ENCODE data around the gene SHB. TPM values are rescaled to one million over a fixed set of nuclear protein-coding genes. Genes with fewer than 3 reads are reported as not detected.

SHB gene
- total RNA-seq: 20.9 TPM

DNA sequence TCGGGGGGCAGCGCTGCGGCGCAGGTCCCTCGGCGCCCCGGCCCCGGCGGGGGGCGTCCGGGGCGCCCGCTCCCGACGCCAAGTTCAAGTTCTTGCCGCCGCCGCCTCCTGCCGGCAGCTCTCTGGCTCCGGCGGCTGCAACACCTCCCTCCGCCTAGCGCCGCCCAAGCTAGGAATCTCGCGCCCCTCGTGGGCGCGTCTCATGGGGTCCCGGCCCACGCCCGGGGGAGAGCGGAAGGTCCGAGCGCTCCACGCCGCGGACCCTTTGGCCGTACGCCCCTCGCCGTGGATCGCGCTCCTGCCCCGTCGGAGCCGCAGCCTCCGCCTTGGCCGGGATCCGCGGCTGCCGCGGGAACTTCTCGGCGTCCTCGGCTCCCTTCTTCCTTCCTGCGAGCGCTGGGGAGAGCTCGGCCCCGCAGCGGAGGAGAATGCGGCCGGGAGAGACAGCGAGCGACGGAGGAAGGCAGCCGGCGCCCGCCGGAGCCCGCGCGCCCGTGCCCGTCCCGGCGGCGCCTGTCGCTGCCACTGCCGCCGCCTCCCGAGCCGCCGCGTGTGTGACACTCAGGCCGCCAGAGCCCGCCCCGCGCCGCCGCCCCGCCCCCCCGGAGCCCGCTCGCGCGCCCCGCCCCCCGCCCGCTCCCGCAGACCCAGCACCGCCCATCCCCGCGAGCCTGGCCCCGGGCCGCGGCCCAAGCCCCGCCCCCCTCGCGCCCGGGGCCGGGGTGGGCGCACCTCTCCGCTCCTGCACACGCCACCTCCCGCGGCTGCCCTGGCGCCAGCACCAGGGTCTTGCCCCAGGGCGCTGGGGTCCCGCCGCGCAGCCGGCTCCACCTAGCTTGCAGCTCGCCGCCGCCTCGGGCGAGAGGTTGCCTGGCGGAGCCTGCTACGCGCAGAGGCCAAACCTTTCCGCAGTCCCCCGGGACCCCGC, at the start of gene SHB:
Gene SHB (minus strand): TSS at position 527 of the 928 bp plus-strand sequence. CDS start 582 bp downstream, outside the sequence.
- H3K36me3 ChIP-seq: no peaks in the 10 kb centered on the region
- H3K4me3 ChIP-seq: peak within 1 kb of the TSS; percentile 91 to 94
- H3K4me1 ChIP-seq: peaks cover 47% of the 10 kb centered on the region
- H3K27ac ChIP-seq: peak within 1 kb of the TSS; percentile 87
- no peak for DNase-seq (ENCODE audit: extremely low spot score in 2 of 2)
- intact Hi-C loops (cut with DNase I): loop anchor here (5.0 kb wide), 3 partner anchors 47 to 157 kb away; no protein-coding TSS in a partner anchor
- no peak for TF ChIP-seq POLR2A (IDR thresholded peaks at IDR 0.05)
- TF ChIP-seq POLR2AphosphoS5 (IDR thresholded peaks at IDR 0.05; ENCODE audit: insufficient read depth in 1 of 2, low read depth in 1 of 2): peak in 1 of 2 donors; percentile 16
- TF ChIP-seq, protein P1, sequence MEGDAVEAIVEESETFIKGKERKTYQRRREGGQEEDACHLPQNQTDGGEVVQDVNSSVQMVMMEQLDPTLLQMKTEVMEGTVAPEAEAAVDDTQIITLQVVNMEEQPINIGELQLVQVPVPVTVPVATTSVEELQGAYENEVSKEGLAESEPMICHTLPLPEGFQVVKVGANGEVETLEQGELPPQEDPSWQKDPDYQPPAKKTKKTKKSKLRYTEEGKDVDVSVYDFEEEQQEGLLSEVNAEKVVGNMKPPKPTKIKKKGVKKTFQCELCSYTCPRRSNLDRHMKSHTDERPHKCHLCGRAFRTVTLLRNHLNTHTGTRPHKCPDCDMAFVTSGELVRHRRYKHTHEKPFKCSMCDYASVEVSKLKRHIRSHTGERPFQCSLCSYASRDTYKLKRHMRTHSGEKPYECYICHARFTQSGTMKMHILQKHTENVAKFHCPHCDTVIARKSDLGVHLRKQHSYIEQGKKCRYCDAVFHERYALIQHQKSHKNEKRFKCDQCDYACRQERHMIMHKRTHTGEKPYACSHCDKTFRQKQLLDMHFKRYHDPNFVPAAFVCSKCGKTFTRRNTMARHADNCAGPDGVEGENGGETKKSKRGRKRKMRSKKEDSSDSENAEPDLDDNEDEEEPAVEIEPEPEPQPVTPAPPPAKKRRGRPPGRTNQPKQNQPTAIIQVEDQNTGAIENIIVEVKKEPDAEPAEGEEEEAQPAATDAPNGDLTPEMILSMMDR (IDR thresholded peaks at IDR 0.05): peak in 1 of 3 experiments; percentile 19
- H3K27me3 ChIP-seq: no peaks in the 10 kb centered on the region
- no peaks in the 10 kb centered on the region for H3K9me3 ChIP-seq

DNA sequence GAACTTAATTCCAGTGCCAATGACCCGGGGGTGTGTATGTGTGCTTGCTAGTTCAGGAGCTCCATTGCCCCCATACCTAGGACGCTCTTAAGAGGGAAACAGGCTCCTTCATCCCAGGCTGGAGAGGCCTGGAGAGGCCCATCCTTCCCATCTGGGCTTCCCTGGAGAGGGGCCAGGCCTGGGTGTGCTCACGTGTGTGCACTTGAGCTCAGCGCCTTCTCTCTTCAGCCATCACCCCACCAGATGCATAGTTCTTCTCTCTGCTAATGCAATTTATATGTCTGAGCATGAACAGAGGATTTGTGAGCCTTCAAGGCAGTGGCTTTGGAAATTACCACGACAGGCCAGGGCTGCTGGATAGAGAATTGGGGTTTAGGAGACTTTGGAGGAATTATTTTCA, 48.6 kb upstream of the SHB start:
- H3K4me3 ChIP-seq: no peak overlapping the region
- intact Hi-C loops (cut with DNase I): no loop called here
- peak in 1 of 2 donors; percentile 71 for DNase-seq (ENCODE audit: extremely low spot score in 2 of 2)
- no peaks in the 10 kb centered on the region for H3K36me3 ChIP-seq
- no peaks in the 10 kb centered on the region for H3K27me3 ChIP-seq
- no peaks in the 10 kb centered on the region for H3K4me1 ChIP-seq
- H3K9me3 ChIP-seq: no peaks in the 10 kb centered on the region
- TF ChIP-seq POLR2AphosphoS5 (IDR thresholded peaks at IDR 0.05; ENCODE audit: insufficient read depth in 1 of 2, low read depth in 1 of 2): no peak
- no peak for TF ChIP-seq POLR2A (IDR thresholded peaks at IDR 0.05)
- TF ChIP-seq, protein P1 (IDR thresholded peaks at IDR 0.05): no peak
- no peak overlapping the region for H3K27ac ChIP-seq

DNA sequence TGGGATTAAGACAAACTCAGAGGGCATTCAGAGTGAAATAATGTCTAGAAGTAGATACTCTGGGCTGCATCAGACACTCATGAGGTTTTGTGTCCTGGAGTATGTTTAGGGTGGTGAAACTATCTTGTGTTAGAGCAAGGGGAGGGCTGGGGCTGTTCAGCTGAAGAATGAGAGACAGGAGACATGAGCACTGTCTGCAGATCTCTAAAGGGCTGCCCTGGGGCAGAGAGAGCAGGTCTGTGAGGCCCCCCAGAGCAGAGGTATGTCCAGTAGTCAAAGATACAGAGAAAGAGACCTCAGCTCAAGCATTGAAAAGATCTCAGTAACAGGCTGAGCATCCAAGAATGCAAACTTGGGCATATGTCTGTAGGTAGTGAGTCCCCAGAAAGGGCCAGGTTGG, 45.9 kb upstream of the SHB start:
- no peak overlapping the region for H3K27ac ChIP-seq
- no peaks in the 10 kb centered on the region for H3K27me3 ChIP-seq
- no peaks in the 10 kb centered on the region for H3K4me1 ChIP-seq
- intact Hi-C loops (cut with DNase I): no loop called here
- H3K4me3 ChIP-seq: no peak overlapping the region
- DNase-seq (ENCODE audit: extremely low spot score in 2 of 2): peak in 1 of 2 donors; percentile 52
- TF ChIP-seq POLR2A (IDR thresholded peaks at IDR 0.05) (no peak), POLR2AphosphoS5 (IDR thresholded peaks at IDR 0.05; ENCODE audit: insufficient read depth in 1 of 2, low read depth in 1 of 2) (no peak)
- TF ChIP-seq, protein P1 (IDR thresholded peaks at IDR 0.05): no peak
- no peaks in the 10 kb centered on the region for H3K36me3 ChIP-seq
- H3K9me3 ChIP-seq: no peaks in the 10 kb centered on the region

DNA sequence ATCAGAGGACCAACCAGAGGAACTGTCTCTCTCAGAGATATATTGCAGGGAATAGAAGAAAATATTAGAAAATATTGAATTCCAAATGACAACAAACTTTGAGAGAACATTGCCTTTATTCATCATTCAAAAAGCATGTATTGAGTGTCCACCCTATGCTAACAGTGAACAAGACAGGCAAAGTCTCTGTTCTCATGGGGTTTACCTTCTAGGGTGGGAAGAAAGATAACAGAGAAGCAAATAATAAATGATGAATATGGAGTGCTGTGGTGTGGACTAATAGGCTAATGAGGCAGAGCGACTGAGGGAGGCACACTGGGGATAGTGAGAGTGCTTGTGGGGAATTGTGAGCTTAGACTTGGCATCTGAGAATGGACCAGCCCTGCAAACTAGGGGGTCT, 43.4 kb upstream of the SHB start:
- H3K4me1 ChIP-seq: no peaks in the 10 kb centered on the region
- H3K4me3 ChIP-seq: no peak overlapping the region
- TF ChIP-seq POLR2AphosphoS5 (IDR thresholded peaks at IDR 0.05; ENCODE audit: insufficient read depth in 1 of 2, low read depth in 1 of 2) (no peak), POLR2A (IDR thresholded peaks at IDR 0.05) (no peak)
- TF ChIP-seq, protein P1 (IDR thresholded peaks at IDR 0.05): no peak
- H3K9me3 ChIP-seq: no peaks in the 10 kb centered on the region
- no peak for DNase-seq (ENCODE audit: extremely low spot score in 2 of 2)
- intact Hi-C loops (cut with DNase I): no loop called here
- no peak overlapping the region for H3K27ac ChIP-seq
- H3K27me3 ChIP-seq: no peaks in the 10 kb centered on the region
- no peaks in the 10 kb centered on the region for H3K36me3 ChIP-seq

- Histone ChIP-seq H3K4me1 (no peaks in the 10 kb centered on the region), H3K9me3 (no peaks in the 10 kb centered on the region), H3K27me3 (no peaks in the 10 kb centered on the region), H3K4me3 (no peak overlapping the region), H3K36me3 (no peaks in the 10 kb centered on the region), H3K27ac (no peak overlapping the region)
- intact Hi-C loops (cut with DNase I): no loop called here
- peak; percentile 42 to 52 for DNase-seq (ENCODE audit: extremely low spot score in 2 of 2)
- TF ChIP-seq, protein P1 (IDR thresholded peaks at IDR 0.05): no peak
- no peak for TF ChIP-seq POLR2AphosphoS5 (IDR thresholded peaks at IDR 0.05; ENCODE audit: insufficient read depth in 1 of 2, low read depth in 1 of 2)
- no peak for TF ChIP-seq POLR2A (IDR thresholded peaks at IDR 0.05)
These were observed 43.0 kb upstream of the SHB start for GRCh38 chr9:38112049-38112448.
